NCI-H774 (cell line): ENCODE data around the gene TICAM1.
"Not testable (repeated sequence)": the region's sequence is repeated elsewhere in the genome, so short reads cannot be mapped to it uniquely, and the experiment has no call there.

Source experiments
- DNase-seq: peaks from one replicate; lab custom pipeline; 2025; lab: John Stamatoyannopoulos, UW

The TICAM1 gene

DNA sequence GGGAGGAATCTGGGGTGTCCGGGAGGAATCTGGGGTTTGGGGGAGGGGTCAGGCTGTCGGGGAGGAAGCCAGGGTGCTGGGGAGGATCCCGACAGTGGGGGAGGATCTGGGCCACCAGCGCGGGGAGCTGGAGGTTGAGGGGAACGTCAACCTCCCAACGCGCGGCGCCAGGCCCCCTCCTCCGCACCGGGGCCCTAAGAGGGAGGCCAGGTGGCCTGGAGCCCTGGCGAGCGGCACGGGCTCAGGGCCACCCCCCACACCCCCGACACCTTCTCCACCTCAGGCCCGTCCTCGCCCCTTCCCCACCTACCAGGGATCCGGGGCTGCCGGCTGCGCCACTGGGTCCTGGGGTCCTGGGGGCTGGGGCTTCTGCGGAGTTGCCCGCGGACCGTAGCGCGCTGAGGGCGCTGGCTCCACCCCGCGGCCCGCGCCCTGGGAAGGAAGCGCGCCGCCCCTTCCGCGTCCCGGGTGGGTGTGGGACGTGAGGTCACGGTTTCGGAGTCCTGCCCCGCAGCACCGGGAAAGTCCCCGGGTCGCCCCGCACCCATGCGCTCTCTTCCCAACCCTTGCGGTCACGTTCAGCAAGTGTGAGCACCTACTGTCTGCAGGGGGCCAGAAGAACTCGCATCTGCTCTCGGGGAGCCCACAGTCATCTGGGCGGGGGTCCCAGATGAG, at the start of gene TICAM1:
TSS of gene TICAM1 (minus strand) at position 409 of the 675 bp plus-strand sequence. CDS start 13,335 bp downstream, outside the sequence.
- DNase-seq = peak; percentile 3

DNA sequence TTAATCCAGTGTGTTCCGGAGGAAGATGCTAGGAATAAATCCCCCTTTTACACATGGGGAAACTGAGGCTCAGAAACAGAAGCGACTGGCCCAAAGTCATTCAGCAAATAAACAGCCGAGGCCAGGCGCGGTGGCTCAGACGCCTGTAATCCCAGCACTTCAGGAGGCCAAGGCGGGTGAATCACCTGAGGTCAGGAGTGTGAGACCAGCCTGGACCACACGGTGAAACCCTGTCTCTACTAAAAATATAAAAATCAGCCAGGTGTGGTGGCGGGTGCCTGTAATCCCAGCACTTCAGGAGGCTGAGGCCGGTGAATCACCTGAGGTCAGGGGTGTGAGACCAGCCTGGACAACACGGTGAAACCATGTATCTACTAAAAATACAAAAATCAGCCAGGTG, 47.5 kb upstream of the TICAM1 start:
- DNase-seq = no peak

DNA sequence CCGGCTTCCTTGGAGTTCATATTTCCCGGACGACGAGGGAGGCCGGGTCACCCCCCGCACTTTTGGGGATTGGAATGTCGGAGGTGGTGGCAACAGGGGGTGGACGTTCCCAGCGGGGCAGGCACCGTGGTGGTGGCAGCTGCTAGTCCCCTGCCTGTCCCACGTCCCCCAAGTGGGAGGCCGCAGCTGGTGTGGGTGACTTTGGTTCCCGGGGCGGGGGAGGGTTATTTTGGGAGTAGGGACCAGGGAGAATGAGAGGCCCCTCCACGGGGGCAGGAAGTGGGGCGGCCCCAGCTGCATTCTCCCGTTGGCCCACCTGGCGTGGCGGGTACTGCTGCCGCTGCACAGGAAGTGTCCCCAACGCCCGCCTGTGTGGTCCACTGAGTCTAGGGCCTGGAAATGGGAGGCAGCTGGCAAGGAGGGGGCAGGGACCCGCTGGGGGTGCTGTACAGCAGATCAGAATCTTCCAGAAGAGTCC, 47.0 kb upstream of the TICAM1 start:
- DNase-seq = no peak

DNA sequence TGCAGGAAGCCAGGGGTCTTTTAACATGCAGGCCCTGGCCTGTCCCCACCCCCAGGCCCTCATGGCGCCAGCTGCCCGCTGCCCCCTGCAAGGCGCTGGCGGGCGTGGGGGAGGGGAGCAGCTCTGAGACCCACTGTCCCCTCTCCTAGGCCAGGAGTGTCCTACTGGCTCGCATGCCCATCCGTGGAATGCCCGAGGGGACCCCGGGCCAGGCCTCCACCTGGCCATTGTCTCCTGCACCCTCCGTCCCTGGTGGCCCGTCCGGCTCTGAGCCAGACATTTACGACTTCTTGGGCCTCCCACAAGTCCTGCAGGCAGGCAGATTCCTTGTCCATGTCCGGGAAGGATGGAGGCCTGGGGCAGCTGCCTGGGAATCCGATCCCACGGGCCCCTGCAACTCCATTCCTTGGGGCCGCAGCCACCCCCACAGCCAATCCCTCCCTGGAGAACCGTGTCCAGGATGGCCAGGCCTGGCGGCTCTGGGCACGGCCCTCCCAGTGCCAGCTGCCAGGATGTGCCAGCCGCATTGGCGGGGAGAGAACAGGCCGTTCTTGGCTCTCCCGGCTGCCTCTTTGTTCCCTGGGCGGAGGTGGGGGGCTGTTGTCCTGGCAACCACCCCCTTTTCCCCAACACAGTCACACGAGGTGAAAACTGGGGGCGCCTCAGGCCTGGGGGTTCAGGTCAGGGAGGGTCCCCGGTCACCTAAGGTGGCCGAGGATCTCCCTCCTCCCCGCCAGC, 46.4 kb upstream of the TICAM1 start:
- DNase-seq = no peak

DNA sequence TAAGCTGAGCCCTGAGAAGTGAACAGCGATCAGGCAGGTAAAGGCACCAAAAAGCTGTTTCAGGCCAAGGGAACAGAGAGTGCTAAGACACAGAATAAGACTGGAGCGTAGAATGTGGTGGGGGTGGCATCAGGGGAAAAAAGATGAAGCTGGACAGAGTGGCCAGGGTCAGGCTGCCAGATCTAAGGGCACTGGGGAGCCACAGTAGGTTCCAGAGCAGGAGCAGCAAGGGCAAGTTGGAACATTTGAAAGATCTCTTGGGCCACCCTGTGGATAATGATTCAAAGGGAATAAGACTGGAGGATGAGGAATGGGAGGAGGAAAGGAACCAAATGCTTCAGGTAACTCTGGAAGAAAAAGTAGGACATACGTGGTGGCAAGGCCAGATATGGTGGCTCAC, 42.4 kb upstream of the TICAM1 start:
- DNase-seq = no peak

DNA sequence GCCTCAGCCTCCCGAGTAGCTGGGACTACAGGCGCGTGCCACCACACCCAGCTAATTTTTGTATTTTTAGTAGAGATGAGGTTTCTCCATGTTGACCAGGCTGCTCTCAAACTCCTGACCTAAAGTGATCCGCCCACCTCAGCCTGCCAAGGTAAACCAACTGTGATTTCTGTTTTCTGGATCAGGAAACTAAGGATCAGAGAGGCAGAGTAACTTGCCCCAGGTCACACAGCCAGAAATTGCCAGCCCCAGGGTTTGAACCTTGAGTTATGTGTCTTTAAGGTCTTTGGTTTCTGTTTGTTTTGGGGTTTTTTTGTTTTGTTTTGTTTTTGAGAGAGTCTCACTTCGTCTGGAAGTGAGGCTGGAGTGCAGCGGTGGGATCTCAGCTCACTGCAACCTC, 40.2 kb upstream of the TICAM1 start:
- no peak for DNase-seq

DNA sequence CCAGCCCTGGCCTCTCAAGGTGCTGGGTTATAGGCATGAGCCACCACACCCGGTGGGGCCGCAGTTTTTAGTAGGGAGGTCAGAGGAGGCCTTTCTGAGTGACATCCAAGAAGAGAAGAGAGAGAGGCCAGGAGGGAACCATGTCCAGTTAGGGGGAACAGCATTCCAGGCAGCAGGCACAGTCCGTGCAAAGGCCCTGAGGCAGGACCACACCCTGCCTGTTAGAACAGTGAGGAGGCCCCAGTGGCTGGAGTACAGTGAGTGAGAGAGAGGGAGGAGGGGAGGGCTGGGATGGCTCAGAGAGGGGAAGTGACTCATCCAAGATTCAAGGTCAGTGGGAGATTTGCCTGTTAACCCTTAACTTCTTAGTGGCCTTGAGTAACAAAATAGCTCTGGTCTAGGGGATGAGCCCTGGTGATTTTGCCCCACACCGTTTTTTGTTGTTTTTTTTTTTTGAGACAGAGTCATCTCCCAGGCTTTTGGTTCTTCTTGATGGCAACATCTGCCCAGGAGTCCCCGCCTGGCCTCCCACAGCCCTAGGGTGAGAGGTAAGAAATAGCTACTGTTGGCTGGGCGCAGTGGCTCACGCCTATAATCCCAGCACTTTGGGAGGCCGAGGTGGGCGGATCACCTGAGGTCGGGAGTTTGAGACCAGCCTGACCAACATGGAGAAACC, 38.7 kb upstream of the TICAM1 start:
- DNase-seq = no peak

DNA sequence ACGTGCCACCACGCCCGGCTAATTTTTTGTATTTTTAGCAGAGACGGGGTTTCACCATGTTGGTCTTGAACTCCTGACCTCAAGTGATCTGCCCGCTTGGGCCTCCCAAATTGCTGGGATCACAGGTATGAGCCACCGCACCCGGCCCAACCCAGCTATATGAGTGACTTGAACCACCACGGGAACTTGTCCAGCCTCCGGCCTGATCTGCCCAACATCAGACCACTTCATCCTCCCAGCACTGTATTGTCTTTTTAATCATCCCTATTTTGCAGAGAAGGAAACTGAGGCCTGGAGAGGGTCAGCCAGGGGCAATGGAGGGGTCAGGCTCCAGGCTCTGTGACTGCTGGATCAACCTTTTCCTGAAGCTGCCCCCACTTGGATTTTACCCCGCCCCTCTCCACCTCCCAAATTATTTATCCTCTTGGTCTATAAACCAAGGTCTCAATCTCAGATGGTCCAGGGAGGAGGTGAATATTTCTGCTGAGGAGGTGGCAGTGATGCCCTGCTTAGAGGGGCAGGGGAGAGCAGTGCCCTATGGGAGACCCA, 36.8 kb upstream of the TICAM1 start:
- no peak for DNase-seq

DNA sequence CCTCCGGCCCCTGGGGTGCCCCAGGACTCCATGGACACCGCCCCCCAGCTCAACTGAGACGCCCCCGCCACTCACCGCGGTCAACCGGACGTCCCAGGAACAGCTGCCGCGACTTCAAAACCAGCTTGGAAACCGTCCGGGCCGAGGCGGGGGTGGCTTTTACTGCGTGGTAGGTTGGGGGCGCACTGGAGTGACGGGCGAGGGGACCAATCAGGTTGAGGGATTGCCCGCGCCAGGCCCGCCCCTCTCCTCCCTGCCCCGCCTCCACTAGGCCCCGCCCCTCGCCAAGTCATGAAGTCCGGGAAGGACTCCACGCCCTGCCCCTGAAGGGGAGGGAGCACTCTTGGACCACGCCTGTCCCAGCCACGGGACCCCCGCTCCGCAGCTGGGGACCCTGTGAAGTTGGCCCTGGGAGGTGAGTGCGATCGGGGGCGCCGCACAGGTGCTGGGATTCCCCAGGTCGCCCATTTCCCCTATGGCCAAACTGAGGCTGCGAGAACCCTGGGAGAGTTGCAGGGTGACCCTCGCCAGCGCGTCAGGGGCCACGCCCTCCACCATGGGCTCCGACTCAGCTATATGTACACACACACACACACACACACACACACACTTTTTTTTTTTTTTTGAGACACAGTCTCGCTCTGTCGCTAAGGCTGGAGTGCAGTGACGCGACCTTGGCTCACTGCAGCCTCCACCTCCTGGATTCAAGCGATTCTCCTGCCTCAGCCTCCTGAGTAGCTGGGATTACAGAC, 36.2 kb upstream of the TICAM1 start, which contains the start of gene PLIN3:
TSS of gene PLIN3 (minus strand) at position 134 of the 752 bp plus-strand sequence. CDS start 6,273 bp downstream, outside the sequence.
- DNase-seq = peak; percentile 68

DNA sequence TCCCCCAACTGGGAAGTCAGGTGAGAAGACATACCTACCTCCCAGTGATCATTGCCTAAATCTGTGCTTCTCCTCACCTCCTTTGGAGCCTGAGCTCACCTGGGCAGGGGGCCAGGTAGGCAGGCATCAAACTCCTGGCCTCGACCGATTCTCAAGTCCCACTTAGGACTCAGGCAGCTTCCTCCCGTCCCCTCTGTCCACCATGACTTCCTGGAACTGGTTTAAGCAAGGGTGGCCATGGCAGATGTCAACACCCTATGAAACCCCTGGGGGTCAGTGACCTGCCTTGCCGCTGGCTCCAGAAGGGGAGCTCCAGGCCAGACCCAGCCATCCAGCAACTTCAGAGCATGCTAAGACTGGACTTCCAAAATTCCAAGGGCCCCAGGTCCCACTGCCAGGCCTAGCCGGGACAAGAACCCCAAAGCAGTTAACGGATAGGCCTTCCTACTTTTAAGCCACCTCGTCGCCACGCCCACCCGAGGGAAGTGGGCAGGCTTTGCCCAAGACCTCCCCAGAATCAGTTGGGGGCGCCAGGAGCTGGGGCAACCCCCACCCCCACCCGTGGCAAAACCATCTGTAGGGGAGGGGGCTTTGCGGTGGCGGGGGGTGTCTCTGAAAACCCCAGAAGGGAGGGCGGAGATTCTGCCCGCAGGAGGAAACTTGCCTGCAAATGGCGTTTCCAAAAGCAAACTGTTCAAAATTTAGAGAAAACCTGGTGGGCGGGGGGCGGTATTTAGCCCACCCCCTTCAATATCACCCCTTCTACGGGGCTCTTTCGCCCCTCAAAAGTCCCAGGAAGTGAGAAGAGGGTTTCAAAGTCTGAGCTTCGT, 35.3 kb upstream of the TICAM1 start:
- no peak for DNase-seq

DNA sequence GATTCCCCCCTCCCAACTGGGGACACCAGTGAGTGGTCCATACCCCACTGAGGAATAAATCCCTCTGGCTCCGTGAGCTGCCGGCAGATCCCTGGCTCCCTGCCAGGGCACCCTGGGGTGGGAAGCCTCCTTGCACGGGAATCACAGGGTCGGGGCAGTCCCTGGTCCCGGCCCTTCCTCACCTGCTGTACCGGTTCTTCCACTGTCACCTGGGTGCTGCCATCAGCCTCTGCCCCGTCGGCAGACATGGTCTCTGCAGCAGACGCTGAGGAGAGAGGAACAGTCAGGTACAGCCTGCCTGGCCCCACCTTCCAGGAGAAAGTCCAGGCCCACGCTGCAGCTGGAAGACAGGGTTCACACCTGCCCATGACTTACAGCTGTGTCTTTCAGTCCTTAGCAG, 29.6 kb upstream of the TICAM1 start:
- no peak for DNase-seq

DNA sequence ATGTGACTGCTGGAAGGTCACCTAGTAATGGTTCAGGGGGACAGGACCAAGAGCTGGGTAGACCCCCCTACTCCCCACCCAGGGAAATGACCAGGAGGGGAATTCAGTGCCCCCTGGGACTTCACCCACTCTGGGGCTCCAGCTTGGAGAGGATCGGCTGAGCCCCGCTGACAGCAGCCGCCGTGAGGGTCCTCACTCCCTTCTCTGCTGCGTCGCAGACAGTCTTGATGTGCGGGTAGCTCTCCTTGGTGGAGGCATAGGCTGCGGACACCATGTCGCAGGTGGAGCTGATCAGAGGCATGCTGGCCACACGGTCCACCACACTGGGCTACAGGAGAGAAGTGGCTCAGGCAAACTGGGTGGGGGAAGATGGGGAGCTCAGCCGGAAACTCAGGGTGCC, 28.2 kb upstream of the TICAM1 start:
- DNase-seq = no peak

DNA sequence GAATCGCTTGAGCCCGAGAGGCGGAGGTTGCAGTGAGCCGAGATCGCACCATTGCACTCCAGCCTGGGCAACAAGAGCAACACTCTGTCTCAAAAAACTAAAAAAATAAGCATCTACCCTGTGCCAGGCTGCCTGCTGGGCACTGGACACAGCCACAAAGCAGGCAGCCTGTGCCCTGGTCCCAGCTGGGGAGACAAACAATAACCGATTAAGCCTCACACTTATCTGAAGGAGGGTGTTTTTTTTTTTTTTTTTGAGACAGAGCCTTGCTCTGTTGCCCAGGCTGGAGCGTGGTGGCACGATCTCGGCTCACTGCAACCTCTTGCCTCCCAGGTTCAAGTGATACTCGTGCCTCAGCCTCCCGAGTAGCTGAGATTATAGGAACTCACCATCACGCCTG, 25.0 kb upstream of the TICAM1 start:
- DNase-seq = not testable (repeated sequence)

DNA sequence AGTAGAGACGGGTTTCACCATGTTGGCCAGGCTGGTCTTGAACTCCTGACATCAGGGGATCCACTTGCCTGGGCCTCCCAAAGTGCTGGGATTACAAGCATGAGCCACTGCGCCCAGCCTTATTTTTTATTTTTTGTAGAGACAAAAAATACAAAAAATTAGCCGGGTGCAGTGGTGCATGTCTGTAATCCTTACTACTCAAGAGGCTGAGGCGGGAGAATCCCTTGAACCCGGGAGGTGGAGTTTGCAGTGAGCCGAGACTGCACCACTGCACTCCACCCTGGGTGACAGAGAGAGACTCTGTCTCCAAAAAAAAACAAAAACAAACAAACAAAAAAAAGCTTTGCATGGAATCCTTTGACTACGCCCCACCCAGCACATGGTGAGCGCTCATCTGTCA, 22.0 kb upstream of the TICAM1 start:
- DNase-seq = not testable (repeated sequence)

DNA sequence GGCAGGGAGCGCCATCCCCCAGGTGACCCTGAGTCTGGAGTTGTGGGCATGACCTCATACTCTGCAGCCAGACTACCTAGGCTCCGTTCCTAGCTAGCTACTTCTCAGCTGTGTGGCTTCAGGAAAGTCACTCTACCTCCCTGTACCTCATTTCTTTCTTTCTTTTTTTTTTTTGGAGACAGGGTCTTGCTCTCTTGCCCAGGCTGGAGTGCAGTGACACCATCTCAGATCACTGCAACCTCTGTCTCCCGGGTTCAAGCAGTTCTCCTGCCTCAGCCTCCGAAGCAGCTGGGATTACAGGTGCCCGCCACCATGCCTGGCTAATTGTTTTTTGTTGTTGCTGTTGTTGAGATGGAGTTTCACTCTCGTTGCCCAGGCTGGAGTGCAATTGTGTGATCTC, 21.0 kb upstream of the TICAM1 start:
- no peak for DNase-seq

DNA sequence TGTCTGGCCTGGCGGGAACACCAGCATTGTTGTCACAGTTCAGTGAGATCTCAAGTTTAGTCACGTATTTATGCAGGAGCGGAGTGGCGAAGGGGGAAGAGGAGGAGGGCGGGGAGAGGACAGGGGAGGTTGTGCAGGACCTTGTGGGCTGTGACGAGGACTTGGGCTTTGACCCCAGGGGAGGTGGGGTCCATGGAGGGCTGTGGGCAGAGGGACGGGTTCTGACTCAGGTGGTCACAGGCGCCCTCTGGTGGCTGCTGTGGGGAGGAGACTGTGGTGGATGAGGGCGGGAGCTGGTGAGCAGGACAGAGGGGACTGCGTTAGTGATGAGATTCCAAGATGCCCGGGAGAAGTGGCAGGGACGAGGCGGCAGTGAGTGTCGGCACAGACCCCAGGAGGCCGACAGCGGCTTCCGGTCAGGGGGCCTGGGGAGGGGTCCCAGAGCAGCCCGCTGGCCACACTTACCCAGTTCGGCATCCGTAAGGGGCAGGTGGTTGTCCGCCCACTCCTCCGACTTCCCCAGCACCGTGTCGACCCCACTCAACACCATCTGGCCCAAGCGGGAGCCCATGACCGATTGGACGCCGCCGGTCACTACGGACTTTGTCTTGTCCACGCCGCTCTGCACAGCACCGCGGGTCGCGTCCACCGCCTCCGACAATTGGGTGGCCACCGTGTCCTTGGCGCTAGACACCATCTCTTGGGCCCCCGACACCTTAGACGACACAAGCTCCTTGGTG, 20.2 kb upstream of the TICAM1 start:
- DNase-seq = peak; percentile 37

DNA sequence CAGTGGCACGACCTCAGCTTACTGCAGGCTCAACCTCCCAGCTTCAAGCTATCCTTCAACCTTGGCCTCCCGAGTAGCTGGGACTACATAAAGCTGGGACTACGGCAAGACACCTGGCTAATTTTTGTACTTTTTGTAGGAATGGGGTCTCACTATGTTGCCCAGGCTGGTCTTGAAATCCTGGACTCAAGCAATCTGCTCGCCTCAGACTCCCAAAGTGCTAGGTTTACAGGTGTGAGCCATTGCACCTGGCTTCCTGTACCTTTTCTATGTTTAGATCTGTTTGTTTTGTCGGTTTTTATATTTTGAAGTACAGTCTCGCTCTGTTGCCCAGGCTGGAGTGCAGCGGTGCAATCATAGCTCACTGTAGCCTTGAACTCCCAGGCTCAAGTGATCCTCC, 17.5 kb upstream of the TICAM1 start:
- no peak for DNase-seq

DNA sequence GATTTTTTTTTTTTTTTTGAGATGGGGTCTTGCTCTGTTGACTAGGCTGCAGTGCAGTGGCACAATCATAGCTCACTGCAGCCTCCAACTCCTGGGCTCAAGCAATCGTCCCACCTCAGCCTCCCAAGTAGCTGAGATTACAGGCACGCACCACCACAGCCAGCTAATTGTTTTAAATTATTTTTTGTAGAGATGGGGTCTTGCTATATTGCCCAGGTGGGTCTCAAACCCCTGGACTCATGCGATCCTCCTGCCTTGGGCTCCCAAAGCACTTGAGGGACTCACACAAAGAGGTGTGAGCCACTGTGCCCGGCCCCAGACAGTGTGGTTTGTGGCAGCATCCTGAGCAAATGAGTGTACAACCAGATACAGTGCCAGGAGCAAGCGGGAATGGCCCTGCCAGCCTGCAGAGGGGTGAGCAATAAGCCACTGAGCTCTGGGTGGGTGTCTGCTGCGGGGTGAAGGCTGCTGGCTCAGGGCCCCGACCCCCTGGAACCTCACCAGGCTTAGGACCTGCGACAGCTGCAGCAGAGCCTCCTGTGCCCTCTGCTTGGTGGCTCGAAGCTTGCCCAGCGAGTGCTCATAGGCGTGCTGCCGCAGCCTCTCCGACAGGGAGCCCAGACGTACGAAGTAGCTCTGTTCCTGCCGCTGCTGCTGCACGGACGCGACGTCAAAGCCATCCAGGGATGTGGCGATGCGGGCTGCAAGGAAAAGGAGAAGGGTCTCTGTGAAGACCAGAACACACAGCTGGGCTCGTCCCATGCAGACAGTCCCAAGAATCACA, 15.9 kb upstream of the TICAM1 start:
- DNase-seq = no peak

DNA sequence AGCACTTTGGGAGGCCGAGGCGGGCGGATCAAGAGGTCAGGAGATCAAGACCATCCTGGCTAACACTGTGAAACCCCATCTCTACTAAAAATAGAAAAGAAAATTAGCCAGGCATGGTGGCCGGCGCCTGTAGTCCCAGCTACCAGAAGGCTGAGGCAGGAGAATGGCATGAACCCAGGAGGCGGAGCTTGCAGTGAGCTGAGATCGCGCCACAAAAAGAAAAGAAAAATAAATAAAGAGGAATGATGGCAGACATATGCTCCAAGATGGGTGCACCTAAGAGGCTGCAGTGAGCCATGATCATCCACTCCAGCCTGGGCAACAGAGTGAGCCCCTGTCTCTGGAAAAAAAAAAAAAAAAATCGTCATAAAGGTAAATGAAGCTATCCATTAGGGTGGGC, 14.5 kb upstream of the TICAM1 start:
- DNase-seq = not testable (repeated sequence)
